Measurements from ENCODE around the gene NBPF6.
"Not testable (repeated sequence)": the region's sequence is repeated elsewhere in the genome, so short reads cannot be mapped to it uniquely, and the experiment has no call there.

GRCh38 chr1:108517301-108517897 is 67.3 kb downstream of the NBPF6 start:
- not testable (repeated sequence) for TF ChIP-seq CTCF, POLR2A (IDR thresholded peaks at IDR 0.05)
